CD8-positive, alpha-beta memory T cell (primary cell): ENCODE measurements around the gene PACS2. TPM values are rescaled to one million over a fixed set of nuclear protein-coding genes. Genes with fewer than 3 reads are reported as not detected.
"Not testable (repeated sequence)": the region's sequence is repeated elsewhere in the genome, so short reads cannot be mapped to it uniquely, and the experiment has no call there.

ENCODE experiments used
- CTCF ChIA-PET: fragments of 350-600 bp; sonication (Branson Sonifier 250); formaldehyde crosslinking; loops from one replicate; lab custom pipeline; 2021; ENCODE audit warnings: antibody characterized with exemption; lab: Charles Lee
- POLR2A ChIA-PET: fragments of 350-600 bp; sonication (Branson Sonifier 250); formaldehyde crosslinking; loops from one replicate; lab custom pipeline; 2021; ENCODE audit warnings: antibody characterized with exemption; lab: Charles Lee
- DNase-seq, 5 donors: peaks; one replicate each; pipeline versions ENCODE4 v3.0.0 to v3.0.0-alpha.2; 2020 to 2022; ENCODE audit warnings: mixed read lengths in 1 of 5
- H3K27ac ChIP-seq: one replicate; pipeline ENCODE4 v1.7.0; 2013; ENCODE audit warnings: low read depth, mild to moderate bottlenecking, low read length, moderate library complexity
- H3K27me3 ChIP-seq: 2 replicates; pipeline ENCODE4 v1.7.0; 2013; ENCODE audit warnings: low read length, mild to moderate bottlenecking; ENCODE audit not compliant: insufficient read depth, poor library complexity, severe bottlenecking
- H3K36me3 ChIP-seq: 2 replicates; pipeline ENCODE4 v1.7.0; 2013; ENCODE audit warnings: mild to moderate bottlenecking, low read length, moderate library complexity; ENCODE audit not compliant: insufficient read depth
- H3K4me1 ChIP-seq: 2 replicates; pipeline ENCODE4 v1.7.0; 2013; ENCODE audit warnings: mild to moderate bottlenecking, low read length, moderate library complexity; ENCODE audit not compliant: insufficient read depth
- H3K4me3 ChIP-seq: 2 replicates; pipeline ENCODE4 v1.7.0; 2013; ENCODE audit warnings: mild to moderate bottlenecking, low read length
- H3K9me3 ChIP-seq: 2 replicates; pipeline ENCODE4 v1.7.0; 2013; ENCODE audit warnings: mild to moderate bottlenecking, low read length
- H3K27ac Mint-ChIP-seq, 8 donors: one replicate each; pipeline ENCODE4 v1.8.0; 2020 to 2021; ENCODE audit warnings: mixed read lengths in 8 of 8, mild to moderate bottlenecking in 6 of 8, inconsistent platforms in 3 of 8, moderate library complexity in 3 of 8
- H3K27me3 Mint-ChIP-seq, 2 donors: one replicate each; pipeline ENCODE4 v1.8.0; 2020 to 2021; ENCODE audit warnings: mixed read lengths in 2 of 2, mild to moderate bottlenecking in 1 of 2, moderate library complexity in 1 of 2
- H3K36me3 Mint-ChIP-seq, 3 donors: one replicate each; pipeline ENCODE4 v1.8.0; 2020 to 2021; ENCODE audit warnings: mixed read lengths in 3 of 3, inconsistent platforms in 1 of 3, mild to moderate bottlenecking in 1 of 3
- H3K4me1 Mint-ChIP-seq, 3 donors: one replicate each; pipeline ENCODE4 v1.8.0; 2020 to 2021; ENCODE audit warnings: mixed read lengths in 3 of 3, inconsistent platforms in 1 of 3, mild to moderate bottlenecking in 1 of 3
- H3K4me3 Mint-ChIP-seq, 7 donors: one replicate each; pipeline ENCODE4 v1.8.0; 2020 to 2021; ENCODE audit warnings: mixed read lengths in 7 of 7, mild to moderate bottlenecking in 6 of 7, moderate library complexity in 4 of 7, inconsistent platforms in 2 of 7
- H3K9me3 Mint-ChIP-seq, 5 donors: one replicate each; pipeline ENCODE4 v1.8.0; 2020 to 2022; ENCODE audit warnings: mixed read lengths in 5 of 5, mild to moderate bottlenecking in 3 of 5, moderate library complexity in 2 of 5, inconsistent platforms in 1 of 5
- polyA plus RNA-seq: library from polyadenylated mRNA; unstranded; fragments of 300-500 nt; fragmentation: Illumina TruSeq; gene quantifications from one replicate; pipeline ENCODE4 v1.2.3, GENCODE V29; 2021
- total RNA-seq, 2 experiments: library from RNA; stranded (reverse); gene quantifications; one replicate each; pipeline ENCODE4 v1.2.3, GENCODE V29; 2021

Gene PACS2
- total and polyA plus RNA-seq, 3 experiments from 2014 or later, result 6.5 to 32.9 (median 31.0) TPM

DNA sequence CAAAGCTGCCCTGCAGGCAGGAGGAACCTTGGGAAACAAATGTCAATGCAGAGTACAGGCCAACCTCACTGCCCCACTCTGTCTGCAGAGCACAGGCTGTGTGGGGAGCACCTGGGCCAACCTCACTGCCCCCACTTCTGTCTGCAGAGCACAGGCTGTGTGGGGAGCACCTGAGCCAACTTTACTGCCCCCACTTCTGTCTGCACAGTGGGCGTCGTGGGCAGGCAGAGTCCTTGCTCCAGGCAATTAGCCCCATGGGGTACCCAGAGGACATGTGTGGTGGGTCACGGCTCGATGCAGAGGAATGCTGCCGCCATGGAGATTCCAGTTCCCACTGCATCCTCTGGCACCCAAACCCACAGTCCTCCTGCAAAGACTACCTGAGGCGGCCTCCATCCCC lies 39.9 kb upstream of the PACS2 start:
- Histone ChIP-seq H3K4me3 (no peak overlapping the region), H3K4me1 (no peaks in the 10 kb centered on the region), H3K27me3 (no peaks in the 10 kb centered on the region), H3K9me3 (no peaks in the 10 kb centered on the region), H3K36me3 (no peaks in the 10 kb centered on the region), H3K27ac (no peak overlapping the region)
- no peaks in the 10 kb centered on the region for H3K9me3 Mint-ChIP-seq
- H3K4me1 Mint-ChIP-seq, result peaks cover 0 to 15% (median 4%) of the 10 kb centered on the region in 3 donors
- ChIA-PET POLR2A (no interaction called here), CTCF (interaction anchor here (0.6 kb wide), 1 partner anchor 1055 kb away, joined by 3 read pairs; no protein-coding TSS in a partner anchor)
- no peak for DNase-seq
- peak overlapping the region in 1 of 8 donors; percentile 24 for H3K27ac Mint-ChIP-seq
- H3K4me3 Mint-ChIP-seq, result no peak overlapping the region
- H3K36me3 Mint-ChIP-seq, result peaks cover 2 to 14% (median 3%) of the 10 kb centered on the region in 3 donors
- H3K27me3 Mint-ChIP-seq, result no peaks in the 10 kb centered on the region

DNA sequence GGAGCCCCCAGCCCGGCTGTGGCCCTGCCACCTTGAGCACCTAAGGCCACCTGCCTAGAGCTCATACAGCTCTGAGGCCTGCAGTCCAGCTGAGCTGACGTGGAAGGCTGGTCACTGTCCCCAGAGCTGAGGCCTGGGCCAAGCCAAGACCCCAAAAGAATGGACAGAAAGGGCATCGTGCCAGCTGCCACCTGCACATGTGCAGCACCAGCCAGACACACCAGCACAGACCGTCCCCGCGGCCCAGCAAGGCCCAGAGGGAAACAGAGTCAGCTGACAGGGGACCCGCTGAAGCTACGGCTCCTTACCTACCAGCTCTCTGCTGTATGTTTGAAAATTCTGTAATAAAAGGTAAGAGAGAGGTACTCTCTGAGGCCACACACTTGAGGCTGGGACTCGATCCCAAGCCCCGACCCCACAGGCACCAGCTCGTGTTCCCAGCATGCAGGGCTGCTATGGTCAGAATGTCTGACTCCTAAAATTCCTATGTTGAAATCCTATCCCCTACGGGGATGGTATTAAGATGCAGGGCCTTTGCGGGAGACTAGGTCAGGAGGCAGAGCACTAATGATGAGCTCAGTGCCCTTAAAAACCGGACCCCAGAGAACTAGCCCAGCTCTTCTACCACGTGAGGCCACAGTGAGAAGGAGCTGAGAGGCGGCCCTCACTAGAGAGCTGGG lies 39.1 kb upstream of the PACS2 start:
- H3K9me3 ChIP-seq, result no peaks in the 10 kb centered on the region
- no peaks in the 10 kb centered on the region for H3K27me3 Mint-ChIP-seq
- H3K9me3 Mint-ChIP-seq, result no peaks in the 10 kb centered on the region
- no peaks in the 10 kb centered on the region for H3K4me1 ChIP-seq
- peaks cover 2 to 14% (median 3%) of the 10 kb centered on the region in 3 donors for H3K36me3 Mint-ChIP-seq
- no peak overlapping the region for H3K27ac ChIP-seq
- CTCF ChIA-PET, result interaction anchor here (0.6 kb wide), 1 partner anchor 1056 kb away, joined by 3 read pairs; no protein-coding TSS in a partner anchor
- peaks cover 0 to 21% (median 4%) of the 10 kb centered on the region in 3 donors for H3K4me1 Mint-ChIP-seq
- peak overlapping the region in 4 of 8 donors; percentile 18 to 97 (median 76) for H3K27ac Mint-ChIP-seq
- DNase-seq, result no peak
- POLR2A ChIA-PET, result no interaction called here
- no peaks in the 10 kb centered on the region for H3K27me3 ChIP-seq
- no peak overlapping the region for H3K4me3 ChIP-seq
- H3K36me3 ChIP-seq, result no peaks in the 10 kb centered on the region
- H3K4me3 Mint-ChIP-seq, result peak overlapping the region in 1 of 7 donors; percentile 79

DNA sequence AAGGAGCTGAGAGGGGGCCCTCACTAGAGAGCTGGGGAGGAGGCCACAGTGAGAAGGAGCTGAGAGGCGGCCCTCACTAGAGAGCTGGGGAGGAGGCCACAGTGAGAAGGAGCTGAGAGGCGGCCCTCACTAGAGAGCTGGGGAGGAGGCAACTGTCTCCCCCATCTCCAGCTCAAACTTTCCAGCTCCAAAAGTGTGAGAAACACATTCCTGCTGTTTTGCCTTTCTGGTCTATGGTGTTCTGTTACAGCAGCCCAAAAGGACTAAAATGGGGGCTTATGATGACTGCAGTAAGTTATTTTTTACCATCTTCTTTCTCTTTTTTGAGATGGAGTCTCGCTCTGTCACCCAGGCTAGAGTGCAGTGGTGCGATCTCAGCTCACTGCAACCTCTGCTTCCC lies 37.1 kb upstream of the PACS2 start:
- H3K4me3 Mint-ChIP-seq, H3K27me3 ChIP-seq, H3K27me3 Mint-ChIP-seq, POLR2A ChIA-PET, H3K4me1 ChIP-seq, H3K36me3 ChIP-seq, H3K9me3 ChIP-seq, H3K27ac ChIP-seq, DNase-seq, H3K9me3 Mint-ChIP-seq, H3K4me3 ChIP-seq: not testable (repeated sequence)
- CTCF ChIA-PET, result interaction anchor here (1.4 kb wide), 1 partner anchor 15 kb away, joined by 3 read pairs; no protein-coding TSS in a partner anchor
- Mint-ChIP-seq H3K4me1 (peaks cover 8 to 24% (median 10%) of the 10 kb centered on the region in 3 donors), H3K27ac (peak overlapping the region in 2 of 8 donors; percentile 68 to 73), H3K36me3 (peaks cover 0 to 14% (median 0%) of the 10 kb centered on the region in 3 donors)

GRCh38 chr14:105279642-105280361 lies 34.7 kb upstream of the PACS2 start:
- H3K27ac ChIP-seq, result no peak overlapping the region
- Mint-ChIP-seq H3K36me3 (peaks cover 0 to 22% (median 2%) of the 10 kb centered on the region in 3 donors), H3K4me3 (no peak overlapping the region), H3K27me3 (no peaks in the 10 kb centered on the region), H3K4me1 (peaks cover 15 to 40% (median 18%) of the 10 kb centered on the region in 3 donors), H3K27ac (no peak overlapping the region), H3K9me3 (no peaks in the 10 kb centered on the region)
- ChIA-PET POLR2A (no interaction called here), CTCF (interaction anchor here (1.0 kb wide), 1 partner anchor 21 kb away, joined by 3 read pairs; the partner anchor contains the start of gene BRF1)
- H3K27me3 ChIP-seq, result no peaks in the 10 kb centered on the region
- no peak overlapping the region for H3K4me3 ChIP-seq
- no peaks in the 10 kb centered on the region for H3K9me3 ChIP-seq
- no peaks in the 10 kb centered on the region for H3K36me3 ChIP-seq
- DNase-seq, result no peak
- H3K4me1 ChIP-seq, result peaks cover 12% of the 10 kb centered on the region

DNA sequence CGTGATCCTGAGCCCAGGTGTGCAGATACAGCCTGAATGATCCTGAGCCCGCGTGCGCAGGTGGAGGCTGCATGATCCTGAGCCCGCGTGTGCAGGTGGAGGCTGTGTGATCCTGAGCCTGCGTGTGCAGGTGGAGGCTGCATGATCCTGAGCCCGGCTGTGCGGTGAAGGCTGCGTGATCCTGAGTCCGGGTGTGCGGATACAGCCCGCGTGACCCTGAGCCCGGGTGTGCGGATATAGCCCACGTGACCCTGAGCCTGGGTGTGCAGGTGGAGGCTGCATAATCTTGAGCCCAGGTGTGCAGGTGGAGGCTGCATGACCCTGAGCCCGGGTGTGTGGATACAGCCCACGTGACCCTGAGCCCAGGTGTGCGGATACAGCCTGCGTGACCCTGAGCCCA lies 34.0 kb upstream of the PACS2 start:
- H3K9me3 Mint-ChIP-seq, result no peaks in the 10 kb centered on the region
- H3K27ac Mint-ChIP-seq, result no peak overlapping the region
- no peak for DNase-seq
- Histone ChIP-seq H3K4me1 (peaks cover 12% of the 10 kb centered on the region), H3K27ac (no peak overlapping the region), H3K9me3 (no peaks in the 10 kb centered on the region), H3K27me3 (no peaks in the 10 kb centered on the region), H3K36me3 (no peaks in the 10 kb centered on the region), H3K4me3 (no peak overlapping the region)
- no peak overlapping the region for H3K4me3 Mint-ChIP-seq
- H3K27me3 Mint-ChIP-seq, result no peaks in the 10 kb centered on the region
- H3K4me1 Mint-ChIP-seq, result peaks cover 19 to 42% (median 23%) of the 10 kb centered on the region in 3 donors
- ChIA-PET CTCF (interaction anchor here (1.0 kb wide), 1 partner anchor 21 kb away, joined by 3 read pairs; the partner anchor contains the start of gene BRF1), POLR2A (no interaction called here)
- peaks cover 0 to 29% (median 2%) of the 10 kb centered on the region in 3 donors for H3K36me3 Mint-ChIP-seq

DNA sequence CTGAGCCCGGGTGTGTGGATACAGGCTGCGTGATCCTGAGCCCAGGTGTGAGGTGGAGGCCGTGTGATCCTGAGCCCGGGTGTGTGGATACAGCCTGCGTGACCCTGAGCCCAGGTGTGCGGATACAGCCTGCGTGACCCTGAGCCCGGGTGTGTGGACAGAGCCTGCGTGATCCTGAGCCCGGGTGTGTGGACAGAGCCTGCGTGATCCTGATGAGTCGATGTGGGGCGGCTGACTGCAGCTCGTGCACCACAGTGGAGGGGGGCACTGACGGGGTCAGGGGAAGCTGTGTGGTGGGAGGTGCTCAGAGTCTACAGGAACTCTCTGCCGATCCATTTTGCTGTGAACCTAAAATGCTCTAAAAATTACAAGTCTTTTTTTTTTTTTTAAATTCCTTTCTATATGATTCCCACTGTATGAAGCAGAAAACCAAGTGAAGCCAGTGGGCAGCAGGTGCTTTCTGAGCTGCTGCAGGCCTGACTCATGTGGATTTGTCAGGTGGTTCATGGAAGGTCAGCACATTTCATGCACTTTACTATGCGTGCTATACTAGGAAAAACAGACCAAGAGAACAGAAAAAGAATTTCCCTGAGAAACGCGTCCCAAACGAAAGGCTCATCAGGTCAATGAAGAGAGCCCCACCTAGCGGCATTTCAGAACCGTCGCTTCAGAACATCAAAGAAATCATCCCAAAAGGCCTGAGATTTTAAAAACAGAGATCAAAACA lies 33.0 kb upstream of the PACS2 start:
- POLR2A ChIA-PET, result no interaction called here
- H3K36me3 Mint-ChIP-seq, result peaks cover 0 to 33% (median 3%) of the 10 kb centered on the region in 3 donors

DNA sequence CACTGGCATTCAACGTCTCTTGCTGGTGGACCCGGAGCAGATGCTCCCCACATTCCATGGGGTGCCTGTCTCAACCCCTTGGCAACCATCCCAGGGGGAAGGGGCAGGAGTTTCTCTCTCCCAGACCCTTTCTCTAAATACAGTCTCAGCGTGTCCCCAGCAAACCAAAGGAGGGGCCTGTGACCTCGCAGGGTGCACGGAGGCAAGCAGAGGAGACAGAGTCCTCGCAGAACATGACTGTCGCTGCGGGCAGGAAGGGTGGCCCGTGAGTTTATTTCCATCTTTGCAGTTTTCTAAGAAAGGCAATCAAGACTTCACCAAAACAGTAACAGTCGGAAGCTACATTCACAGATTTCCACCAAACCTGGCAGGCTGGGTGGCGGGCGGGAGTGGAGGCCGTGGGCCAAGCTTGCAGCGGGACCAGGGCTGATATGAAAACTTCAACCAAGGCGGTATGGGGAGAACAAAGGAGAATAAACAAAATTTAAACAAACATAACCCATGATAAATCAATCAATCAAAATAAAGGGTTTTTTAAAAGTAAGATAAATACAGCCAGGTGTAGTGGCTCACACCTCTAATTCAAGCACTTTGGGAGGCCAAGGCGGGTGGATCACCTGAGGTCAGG lies 32.3 kb upstream of the PACS2 start:
- ChIA-PET CTCF (interaction anchor here (1.0 kb wide), 1 partner anchor 87 kb away, joined by 3 read pairs; no protein-coding TSS in a partner anchor), POLR2A (no interaction called here)
- Histone ChIP-seq H3K4me1 (peaks cover 12% of the 10 kb centered on the region), H3K27ac (no peak overlapping the region), H3K36me3 (no peaks in the 10 kb centered on the region), H3K27me3 (no peaks in the 10 kb centered on the region), H3K4me3 (no peak overlapping the region), H3K9me3 (no peaks in the 10 kb centered on the region)
- DNase-seq, result no peak
- Mint-ChIP-seq H3K36me3 (peaks cover 0 to 33% (median 3%) of the 10 kb centered on the region in 3 donors), H3K4me3 (no peak overlapping the region), H3K27ac (peak overlapping the region in 2 of 8 donors; percentile 1 to 81), H3K27me3 (no peaks in the 10 kb centered on the region), H3K4me1 (peaks cover 19 to 45% (median 26%) of the 10 kb centered on the region in 3 donors), H3K9me3 (no peaks in the 10 kb centered on the region)

More for the DNA sequence above, 33.0 kb upstream of the PACS2 start:
- Histone ChIP-seq H3K4me3 (no peak overlapping the region), H3K9me3 (no peaks in the 10 kb centered on the region), H3K27me3 (no peaks in the 10 kb centered on the region), H3K4me1 (peaks cover 12% of the 10 kb centered on the region), H3K27ac (no peak overlapping the region), H3K36me3 (no peaks in the 10 kb centered on the region)
- H3K27me3 Mint-ChIP-seq, result no peaks in the 10 kb centered on the region
- peak overlapping the region in 1 of 7 donors; percentile 11 for H3K4me3 Mint-ChIP-seq
- H3K27ac Mint-ChIP-seq, result peak overlapping the region in 3 of 8 donors; percentile 1 to 81 (median 29)
- peak in 1 of 5 donors; percentile 35 for DNase-seq
- H3K4me1 Mint-ChIP-seq, result peaks cover 19 to 45% (median 26%) of the 10 kb centered on the region in 3 donors
- CTCF ChIA-PET, result no interaction called here
- no peaks in the 10 kb centered on the region for H3K9me3 Mint-ChIP-seq
